Tibial nerve (tissue), 4 donors: Measurements from ENCODE around the gene KRTAP16-1. TPM values are rescaled to one million over a fixed set of nuclear protein-coding genes. Genes with fewer than 3 reads are reported as not detected.
"Not testable (repeated sequence)": the region's sequence is repeated elsewhere in the genome, so short reads cannot be mapped to it uniquely, and the experiment has no call there.

Source experiments
- DNase-seq, 2 donors: peaks; one replicate each; pipeline ENCODE4 v3.0.0-alpha.2; 2019; ENCODE audit warnings: low spot score in 2 of 2
- H3K27ac ChIP-seq, 4 donors: fragments of 200-600 bp; sonication (generic) in 3 of 4; one replicate each; pipeline ENCODE4 v1.5.1; 2017 to 2019; ENCODE audit warnings: mild to moderate bottlenecking in 1 of 4
- H3K27me3 ChIP-seq, 2 donors: fragments of 200-600 bp; sonication (generic) in 1 of 2; one replicate each; pipeline versions ENCODE4 v1.5.1 to v1.6.0; 2017 to 2019
- H3K36me3 ChIP-seq, 3 donors: fragments of 200-600 bp; sonication (generic); one replicate each; pipeline ENCODE4 v1.5.1; 2018 to 2019
- H3K4me1 ChIP-seq, 4 donors: fragments of 200-600 bp; sonication (generic) in 3 of 4; one replicate each; pipeline ENCODE4 v1.5.1; 2017 to 2019
- H3K4me3 ChIP-seq, 4 donors: fragments of 200-600 bp; sonication (generic) in 3 of 4; one replicate each; pipeline ENCODE4 v1.5.1; 2017 to 2019; ENCODE audit warnings: mild to moderate bottlenecking in 1 of 4, moderate library complexity in 1 of 4
- H3K9me3 ChIP-seq, 4 donors: fragments of 200-600 bp; sonication (generic) in 3 of 4; one replicate each; pipeline ENCODE4 v1.5.1; 2017 to 2019
- EP300 ChIP-seq, 2 donors: sonication (generic); formaldehyde crosslinking; IDR thresholded peaks; one replicate each; pipeline ENCODE4 v1.6.1; 2017; ENCODE audit warnings: antibody characterized with exemption in 2 of 2, mild to moderate bottlenecking in 1 of 2
- POLR2A ChIP-seq, 2 donors: fragments of 450-650 bp; IDR thresholded peaks; one replicate each; pipeline ENCODE4 v1.6.1; 2017; ENCODE audit warnings: antibody characterized with exemption in 2 of 2, mild to moderate bottlenecking in 2 of 2, moderate library complexity in 2 of 2
- WGBS, 2 donors: methylation state at CpG; one replicate each; pipeline ENCODE4 v1.1.5; 2018; 5-methylcytosine and 5-hydroxymethylcytosine counted together
- total RNA-seq, 4 donors: library from RNA; depleted of rRNA; stranded (reverse); fragments of >200 nt; gene quantifications; one replicate each; pipeline ENCODE4 v1.1.0, GENCODE V29; 2016
- TF ChIP-seq, protein P1 (sequence below), 5 experiments: fragments of 200-600 bp in 3 of 5; fragments of 450-650 bp in 2 of 5; sonication (generic) in 3 of 5; IDR thresholded peaks; one replicate each; pipeline ENCODE4 v1.5.1; 2016 to 2019; ENCODE audit warnings: antibody characterized with exemption in 5 of 5, mild to moderate bottlenecking in 3 of 5, moderate library complexity in 2 of 5

Gene KRTAP16-1
- total RNA-seq, 4 donors from 2014 or later = not detected

DNA sequence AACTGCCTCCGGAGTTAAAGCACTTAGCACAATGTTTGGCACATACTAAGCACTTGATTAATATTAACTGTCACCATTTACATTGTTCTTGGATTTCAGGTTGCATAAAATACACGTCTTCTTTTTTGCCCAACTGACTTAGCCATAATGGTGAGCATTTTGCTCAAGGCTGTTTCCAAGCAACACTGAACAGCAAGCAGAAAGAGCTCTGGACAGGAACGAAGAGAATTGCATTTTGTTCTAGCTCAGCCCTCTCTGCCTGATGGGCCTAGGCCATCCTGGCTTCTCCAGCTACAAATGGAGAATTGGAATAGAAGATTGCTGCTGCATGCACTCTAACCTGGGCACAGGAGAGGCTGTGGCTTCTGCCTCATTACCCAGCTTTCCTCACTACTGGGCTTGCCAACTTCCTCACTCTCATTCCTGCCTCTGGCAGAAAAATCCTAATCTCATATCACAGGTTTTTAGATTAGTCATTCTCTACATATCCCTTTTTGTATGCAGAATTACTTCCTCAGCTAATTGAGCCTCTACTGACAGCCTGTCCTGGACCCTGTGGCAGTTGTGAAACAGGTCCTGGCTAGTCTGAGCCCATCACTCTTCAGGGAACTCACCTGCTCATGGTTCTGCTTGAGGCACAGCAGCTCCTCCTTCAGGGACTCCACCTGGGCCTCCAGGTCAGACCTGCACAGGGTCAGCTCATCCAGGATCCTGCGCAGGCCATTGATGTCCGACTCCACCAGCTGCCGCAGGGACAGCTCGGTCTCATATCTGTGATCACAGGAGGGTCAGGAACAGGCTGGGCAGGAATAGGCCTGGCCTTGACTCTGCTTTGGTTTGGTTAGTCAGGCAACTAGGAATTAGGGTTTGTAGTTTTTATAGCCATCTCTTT lies 39.0 kb upstream of the KRTAP16-1 start:
- 85 to 87% methylated on average over 6 to 7 of the region's 7 CpGs for WGBS, 2 donors
- no peak overlapping the region for H3K27ac ChIP-seq

GRCh38 chr17:41346421-41346820 lies 37.3 kb upstream of the KRTAP16-1 start:
- WGBS, 2 donors = 69 to 73% methylated on average over 15 to 16 of the region's 16 CpGs
- not testable (repeated sequence) for H3K4me3 ChIP-seq, H3K27me3 ChIP-seq, H3K36me3 ChIP-seq, H3K27ac ChIP-seq, DNase-seq, H3K4me1 ChIP-seq
- peaks cover 0 to 14% (median 0%) of the 10 kb centered on the region in 4 donors for H3K9me3 ChIP-seq

More for the DNA sequence above, 39.0 kb upstream of the KRTAP16-1 start:
- TF ChIP-seq, protein P1, sequence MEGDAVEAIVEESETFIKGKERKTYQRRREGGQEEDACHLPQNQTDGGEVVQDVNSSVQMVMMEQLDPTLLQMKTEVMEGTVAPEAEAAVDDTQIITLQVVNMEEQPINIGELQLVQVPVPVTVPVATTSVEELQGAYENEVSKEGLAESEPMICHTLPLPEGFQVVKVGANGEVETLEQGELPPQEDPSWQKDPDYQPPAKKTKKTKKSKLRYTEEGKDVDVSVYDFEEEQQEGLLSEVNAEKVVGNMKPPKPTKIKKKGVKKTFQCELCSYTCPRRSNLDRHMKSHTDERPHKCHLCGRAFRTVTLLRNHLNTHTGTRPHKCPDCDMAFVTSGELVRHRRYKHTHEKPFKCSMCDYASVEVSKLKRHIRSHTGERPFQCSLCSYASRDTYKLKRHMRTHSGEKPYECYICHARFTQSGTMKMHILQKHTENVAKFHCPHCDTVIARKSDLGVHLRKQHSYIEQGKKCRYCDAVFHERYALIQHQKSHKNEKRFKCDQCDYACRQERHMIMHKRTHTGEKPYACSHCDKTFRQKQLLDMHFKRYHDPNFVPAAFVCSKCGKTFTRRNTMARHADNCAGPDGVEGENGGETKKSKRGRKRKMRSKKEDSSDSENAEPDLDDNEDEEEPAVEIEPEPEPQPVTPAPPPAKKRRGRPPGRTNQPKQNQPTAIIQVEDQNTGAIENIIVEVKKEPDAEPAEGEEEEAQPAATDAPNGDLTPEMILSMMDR (IDR thresholded peaks at IDR 0.05) = no peak
- no peak for TF ChIP-seq POLR2A (IDR thresholded peaks at IDR 0.05)
- no peak for TF ChIP-seq EP300 (IDR thresholded peaks at IDR 0.05)
- Histone ChIP-seq H3K4me3 (no peak overlapping the region), H3K36me3 (no peaks in the 10 kb centered on the region), H3K27me3 (no peaks in the 10 kb centered on the region), H3K9me3 (no peaks in the 10 kb centered on the region), H3K4me1 (peaks cover 0 to 4% (median 0%) of the 10 kb centered on the region in 4 donors)
- DNase-seq = no peak

GRCh38 chr17:41345992-41346391 lies 36.9 kb upstream of the KRTAP16-1 start:
- H3K36me3 ChIP-seq = no peaks in the 10 kb centered on the region
- DNase-seq = no peak
- no peak overlapping the region for H3K27ac ChIP-seq
- TF ChIP-seq EP300 (IDR thresholded peaks at IDR 0.05) (no peak), POLR2A (IDR thresholded peaks at IDR 0.05) (no peak)
- TF ChIP-seq, protein P1 (IDR thresholded peaks at IDR 0.05) = no peak
- H3K4me1 ChIP-seq = peaks cover 0 to 4% (median 0%) of the 10 kb centered on the region in 4 donors
- H3K27me3 ChIP-seq = no peaks in the 10 kb centered on the region
- H3K4me3 ChIP-seq = no peak overlapping the region
- H3K9me3 ChIP-seq = peaks cover 0 to 15% (median 0%) of the 10 kb centered on the region in 4 donors
- 43 to 52% methylated on average over 3 of the region's 3 CpGs for WGBS, 2 donors

- H3K27me3 ChIP-seq = no peaks in the 10 kb centered on the region
- peaks cover 0 to 15% (median 0%) of the 10 kb centered on the region in 4 donors for H3K9me3 ChIP-seq
- H3K36me3 ChIP-seq = no peaks in the 10 kb centered on the region
- H3K4me3 ChIP-seq = no peak overlapping the region
- peaks cover 0 to 4% (median 0%) of the 10 kb centered on the region in 4 donors for H3K4me1 ChIP-seq
- DNase-seq = no peak
- no peak overlapping the region for H3K27ac ChIP-seq
- TF ChIP-seq, protein P1 (IDR thresholded peaks at IDR 0.05) = no peak
- no peak for TF ChIP-seq EP300 (IDR thresholded peaks at IDR 0.05)
- no peak for TF ChIP-seq POLR2A (IDR thresholded peaks at IDR 0.05)
- 54 to 65% methylated on average over 3 of the region's 3 CpGs for WGBS, 2 donors
Observed at GRCh38 chr17:41343029-41343428, 33.9 kb upstream of the KRTAP16-1 start.

DNA sequence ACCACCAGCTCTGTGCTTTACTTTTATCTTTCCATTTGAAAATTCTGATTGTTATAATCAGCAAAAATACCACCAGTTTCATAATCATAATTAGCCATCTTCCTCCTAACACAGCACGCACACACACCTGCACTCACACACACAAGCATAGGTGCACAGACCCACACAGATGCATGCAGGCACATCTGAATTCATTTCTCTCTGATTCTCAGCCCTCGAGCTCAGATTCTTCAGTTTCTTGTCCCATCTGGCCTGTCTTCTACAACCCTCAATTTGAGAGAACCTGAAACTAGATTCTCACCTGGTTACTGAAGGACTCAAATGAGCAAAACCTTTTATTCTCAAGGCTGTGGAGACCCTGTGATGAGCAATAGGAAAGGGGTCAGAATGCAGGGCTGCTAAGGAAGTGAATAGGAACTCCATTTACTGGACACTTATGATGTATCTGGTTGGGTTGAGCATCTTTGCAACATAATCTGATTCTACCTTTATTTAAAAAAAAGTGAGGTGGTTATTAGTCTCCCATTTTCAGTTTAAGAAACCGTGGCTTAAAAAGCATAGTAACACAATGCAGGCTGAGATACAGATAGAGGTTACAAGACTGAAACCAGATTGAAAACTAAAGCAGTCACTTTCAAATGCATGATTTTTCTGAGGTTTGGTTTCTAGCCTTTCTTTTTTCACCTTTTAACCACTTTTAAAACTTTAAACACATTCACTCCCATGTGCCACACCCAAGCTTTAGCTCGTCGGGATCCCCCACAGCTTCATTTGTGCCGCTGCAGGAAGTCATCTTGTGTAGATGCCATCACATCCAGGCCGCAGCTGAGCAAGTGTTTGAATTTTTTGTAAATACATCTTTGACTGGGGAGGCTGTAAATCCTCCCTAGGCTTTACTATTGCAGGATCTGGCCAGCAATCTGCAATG lies 32.1 kb upstream of the KRTAP16-1 start:
- TF ChIP-seq EP300 (IDR thresholded peaks at IDR 0.05) (no peak), POLR2A (IDR thresholded peaks at IDR 0.05) (no peak)
- TF ChIP-seq, protein P1 (IDR thresholded peaks at IDR 0.05) = no peak
- Histone ChIP-seq H3K4me1 (peaks cover 0 to 4% (median 0%) of the 10 kb centered on the region in 4 donors), H3K27me3 (no peaks in the 10 kb centered on the region), H3K27ac (no peak overlapping the region), H3K4me3 (no peak overlapping the region), H3K9me3 (peaks cover 0 to 15% (median 0%) of the 10 kb centered on the region in 4 donors), H3K36me3 (no peaks in the 10 kb centered on the region)
- WGBS, 2 donors = 60 to 69% methylated on average over 7 of the region's 7 CpGs
- no peak for DNase-seq
